ENCODE data around the gene ADSS1.

The ADSS1 gene

GRCh38 chr14:104689109-104689880 lies 34.7 kb upstream of the ADSS1 start, which contains the start of gene INF2:
Gene INF2, plus strand, starts transcription at chr14:104689618. Its CDS starts 11,748 bp downstream, at chr14:104701366.
- H4K20me1 ChIP-seq (ENCODE audit: control insufficient read depth, insufficient read depth, low read depth, low read length), result 0 out of 2 replicates have a peak, but pooled peaks cover 6% of the 10 kb centered on the region
- TF ChIP-seq CTCF (IDR thresholded peaks at IDR 0.05; ENCODE audit: low read depth, low read length, poor library complexity, severe bottlenecking) (no peak), EZH2phosphoT487 (IDR thresholded peaks at IDR 0.05; ENCODE audit: borderline replicate concordance, low read length) (no peak)
- peaks cover 16% of the 10 kb centered on the region for H3K36me3 ChIP-seq (ENCODE audit: control insufficient read depth, low read length)
- no peak within 1 kb of the TSS for H3K27ac ChIP-seq (ENCODE audit: low read depth, low read length)
- peaks cover 5% of the 10 kb centered on the region for H3F3A ChIP-seq (ENCODE audit: control insufficient read depth, insufficient read depth)
- no peaks in the 10 kb centered on the region for H3K9me2 ChIP-seq (replicated peaks; ENCODE audit: control insufficient read depth, low read length)
- peak within 1 kb of the TSS; percentile 76 for H3K4me2 ChIP-seq (ENCODE audit: low read length)
- no peaks in the 10 kb centered on the region for H3K9me3 ChIP-seq (ENCODE audit: control insufficient read depth, insufficient read depth, low read length)
- H3K4me1 ChIP-seq (ENCODE audit: control insufficient read depth, low read length), result peaks cover 61% of the 10 kb centered on the region
- H3K27me3 ChIP-seq (ENCODE audit: control insufficient read depth, low read length), result no peaks in the 10 kb centered on the region
- H3K79me2 ChIP-seq (ENCODE audit: control insufficient read depth, low read length), result peaks cover 47% of the 10 kb centered on the region
- H3K4me3 ChIP-seq (ENCODE audit: low read length), result peak within 1 kb of the TSS; percentile 79

- H3K27me3 ChIP-seq (ENCODE audit: control insufficient read depth, low read length), result no peaks in the 10 kb centered on the region
- H3K9me3 ChIP-seq (ENCODE audit: control insufficient read depth, insufficient read depth, low read length), result no peaks in the 10 kb centered on the region
- peaks cover 53% of the 10 kb centered on the region for H3K4me1 ChIP-seq (ENCODE audit: control insufficient read depth, low read length)
- H4K20me1 ChIP-seq (ENCODE audit: control insufficient read depth, insufficient read depth, low read depth, low read length), result 0 out of 2 replicates have a peak, but pooled peaks cover 6% of the 10 kb centered on the region
- H3K4me3 ChIP-seq (ENCODE audit: low read length), result peak overlapping the region; percentile 79
- no peaks in the 10 kb centered on the region for H3F3A ChIP-seq (ENCODE audit: control insufficient read depth, insufficient read depth)
- H3K79me2 ChIP-seq (ENCODE audit: control insufficient read depth, low read length), result peaks cover 55% of the 10 kb centered on the region
- H3K27ac ChIP-seq (ENCODE audit: low read depth, low read length), result no peak overlapping the region
- no peaks in the 10 kb centered on the region for H3K9me2 ChIP-seq (replicated peaks; ENCODE audit: control insufficient read depth, low read length)
- H3K36me3 ChIP-seq (ENCODE audit: control insufficient read depth, low read length), result peaks cover 16% of the 10 kb centered on the region
- peak overlapping the region; percentile 76 for H3K4me2 ChIP-seq (ENCODE audit: low read length)
- no peak for TF ChIP-seq CTCF (IDR thresholded peaks at IDR 0.05; ENCODE audit: low read depth, low read length, poor library complexity, severe bottlenecking)
These were observed 33.9 kb upstream of the ADSS1 start for GRCh38 chr14:104689881-104690711.

GRCh38 chr14:104690861-104691455 lies 33.1 kb upstream of the ADSS1 start:
- Histone ChIP-seq H3K27ac (ENCODE audit: low read depth, low read length) (no peak overlapping the region), H3K4me2 (ENCODE audit: low read length) (peak overlapping the region; percentile 76), H3K27me3 (ENCODE audit: control insufficient read depth, low read length) (no peaks in the 10 kb centered on the region), H3K4me3 (ENCODE audit: low read length) (peak overlapping the region; percentile 79), H3K4me1 (ENCODE audit: control insufficient read depth, low read length) (peaks cover 46% of the 10 kb centered on the region), H3K9me2 (replicated peaks; ENCODE audit: control insufficient read depth, low read length) (no peaks in the 10 kb centered on the region), H3F3A (ENCODE audit: control insufficient read depth, insufficient read depth) (no peaks in the 10 kb centered on the region), H4K20me1 (ENCODE audit: control insufficient read depth, insufficient read depth, low read depth, low read length) (0 out of 2 replicates have a peak, but pooled peaks cover 6% of the 10 kb centered on the region), H3K36me3 (ENCODE audit: control insufficient read depth, low read length) (peaks cover 17% of the 10 kb centered on the region), H3K79me2 (ENCODE audit: control insufficient read depth, low read length) (peaks cover 57% of the 10 kb centered on the region), H3K9me3 (ENCODE audit: control insufficient read depth, insufficient read depth, low read length) (no peaks in the 10 kb centered on the region)
- no peak for TF ChIP-seq CTCF (IDR thresholded peaks at IDR 0.05; ENCODE audit: low read depth, low read length, poor library complexity, severe bottlenecking)
- TF ChIP-seq EZH2phosphoT487 (IDR thresholded peaks at IDR 0.05; ENCODE audit: borderline replicate concordance, low read length), result no peak
